ENCODE data around the gene FLT3LG.

- TF ChIP-seq CTCF (IDR thresholded peaks at IDR 0.05) (no peak), POLR2A (IDR thresholded peaks at IDR 0.05) (no peak)
These were observed 15.5 kb upstream of the FLT3LG start for GRCh38 chr19:49458567-49458903.

All from uterus (tissue), 2 donors.